ENCODE measurements around the gene PLCB2. TPM values are rescaled to one million over a fixed set of nuclear protein-coding genes. Genes with fewer than 3 reads are reported as not detected.

Gene PLCB2
- total RNA-seq, 2 donors from 2014 or later = 5.7 to 9.5 TPM

DNA sequence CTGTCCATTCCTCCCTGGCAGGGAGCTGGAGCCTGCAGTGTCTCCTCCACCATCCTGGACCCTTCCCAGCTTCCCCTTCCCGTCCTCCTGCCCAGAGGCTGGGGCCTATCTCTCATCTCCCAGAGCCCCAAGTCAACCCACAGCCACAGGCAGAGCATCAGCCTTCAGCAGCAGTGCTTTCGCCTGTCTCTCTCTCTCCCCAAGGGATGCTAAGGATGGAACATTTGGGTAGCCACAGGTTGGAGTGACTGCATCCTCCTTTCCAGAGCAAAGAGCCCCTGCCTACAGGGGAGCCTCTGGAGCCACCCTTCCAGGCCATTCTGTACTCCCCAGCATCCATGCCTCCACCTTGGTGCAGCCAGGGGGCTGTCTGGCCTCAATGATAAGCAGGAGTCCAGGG is 4.2 kb downstream of the PLCB2 start:
- H3K4me1 ChIP-seq = no peaks in the 10 kb centered on the region
- no peak for DNase-seq
- intact Hi-C loops (cut with DNase I) = no loop called here
- no peak overlapping the region for H3K27ac ChIP-seq
- no peak for TF ChIP-seq CTCF (IDR thresholded peaks at IDR 0.05)
- H3K27me3 ChIP-seq = no peaks in the 10 kb centered on the region
- no peaks in the 10 kb centered on the region for H3K9me3 ChIP-seq
- no peak overlapping the region for H3K9ac ChIP-seq (ENCODE audit: low read depth in 2 of 2, low read length in 2 of 2)
- H3K4me3 ChIP-seq = no peak overlapping the region
- H3K36me3 ChIP-seq = no peaks in the 10 kb centered on the region

- no peak overlapping the region for H3K9ac ChIP-seq (ENCODE audit: low read depth in 2 of 2, low read length in 2 of 2)
- no peak for DNase-seq
- intact Hi-C loops (cut with DNase I) = no loop called here
Observed at GRCh38 chr15:40302981-40303380, 4.8 kb downstream of the PLCB2 start.

GRCh38 chr15:40302288-40302886 is 5.3 kb downstream of the PLCB2 start:
- Histone ChIP-seq H3K4me1 (no peaks in the 10 kb centered on the region), H3K9me3 (no peaks in the 10 kb centered on the region), H3K4me3 (no peak overlapping the region), H3K36me3 (no peaks in the 10 kb centered on the region), H3K27me3 (no peaks in the 10 kb centered on the region), H3K27ac (no peak overlapping the region), H3K9ac (ENCODE audit: low read depth in 2 of 2, low read length in 2 of 2) (no peak overlapping the region)
- intact Hi-C loops (cut with DNase I) = no loop called here
- no peak for DNase-seq
- no peak for TF ChIP-seq CTCF (IDR thresholded peaks at IDR 0.05)

More at GRCh38 chr15:40302981-40303380, 4.8 kb downstream of the PLCB2 start:
- TF ChIP-seq CTCF (IDR thresholded peaks at IDR 0.05) = no peak
- Histone ChIP-seq H3K27me3 (no peaks in the 10 kb centered on the region), H3K27ac (no peak overlapping the region), H3K4me1 (no peaks in the 10 kb centered on the region), H3K36me3 (no peaks in the 10 kb centered on the region), H3K4me3 (no peak overlapping the region), H3K9me3 (no peaks in the 10 kb centered on the region)

- Histone ChIP-seq H3K36me3 (no peaks in the 10 kb centered on the region), H3K4me3 (no peak overlapping the region), H3K9me3 (no peaks in the 10 kb centered on the region), H3K27ac (no peak overlapping the region), H3K27me3 (no peaks in the 10 kb centered on the region), H3K4me1 (no peaks in the 10 kb centered on the region), H3K9ac (ENCODE audit: low read depth in 2 of 2, low read length in 2 of 2) (no peak overlapping the region)
- no peak for TF ChIP-seq CTCF (IDR thresholded peaks at IDR 0.05)
- intact Hi-C loops (cut with DNase I) = no loop called here
- DNase-seq = no peak
Observed at GRCh38 chr15:40301467-40302179, 6.1 kb downstream of the PLCB2 start.

DNA sequence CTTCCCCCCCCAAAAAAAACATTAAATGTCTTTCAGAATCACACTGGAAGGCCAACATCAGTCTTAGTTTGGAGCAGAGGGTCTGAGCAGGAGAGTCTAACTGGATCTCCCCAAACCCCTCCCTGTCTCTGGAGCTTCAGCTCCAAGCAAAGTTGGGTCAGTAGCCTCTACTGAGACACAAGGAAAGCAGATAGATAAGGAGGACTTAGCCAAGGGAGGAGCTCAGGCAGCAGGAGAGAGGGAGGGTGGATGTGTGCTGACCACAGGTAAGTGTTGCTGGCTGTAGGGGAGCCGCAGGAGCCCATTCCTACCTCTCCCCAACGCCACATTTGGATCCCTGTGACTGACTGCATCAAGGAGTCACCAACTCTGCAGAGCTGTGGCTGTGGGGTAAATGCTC is 7.0 kb downstream of the PLCB2 start:
- Histone ChIP-seq H3K27me3 (no peaks in the 10 kb centered on the region), H3K4me3 (no peak overlapping the region), H3K27ac (no peak overlapping the region), H3K36me3 (no peaks in the 10 kb centered on the region), H3K9ac (ENCODE audit: low read depth in 2 of 2, low read length in 2 of 2) (no peak overlapping the region), H3K9me3 (no peaks in the 10 kb centered on the region), H3K4me1 (no peaks in the 10 kb centered on the region)
- DNase-seq = no peak
- intact Hi-C loops (cut with DNase I) = no loop called here
- no peak for TF ChIP-seq CTCF (IDR thresholded peaks at IDR 0.05)
